ENCODE measurements around the gene KRTAP3-3.

KRTAP3-3 gene

GRCh38 chr17:40958086-40958953 lies 35.6 kb downstream of the KRTAP3-3 start:
- DNase-seq (ENCODE audit: low spot score): no peak

GRCh38 chr17:40956401-40957254 lies 37.3 kb downstream of the KRTAP3-3 start:
- DNase-seq (ENCODE audit: low spot score): no peak

GRCh38 chr17:40953881-40954280 lies 40.1 kb downstream of the KRTAP3-3 start:
- DNase-seq (ENCODE audit: low spot score): no peak

- DNase-seq (ENCODE audit: low spot score): no peak
Observed at GRCh38 chr17:40952661-40953060, 41.3 kb downstream of the KRTAP3-3 start.

GRCh38 chr17:40952154-40952553 lies 41.8 kb downstream of the KRTAP3-3 start:
- DNase-seq (ENCODE audit: low spot score): no peak

GRCh38 chr17:40951011-40951622 lies 42.8 kb downstream of the KRTAP3-3 start:
- no peak for DNase-seq (ENCODE audit: low spot score)

- no peak for DNase-seq (ENCODE audit: low spot score)
Observed at GRCh38 chr17:40950176-40950575, 43.8 kb downstream of the KRTAP3-3 start.

- DNase-seq (ENCODE audit: low spot score): no peak
Observed at GRCh38 chr17:40949418-40949817, 44.5 kb downstream of the KRTAP3-3 start.

- no peak for DNase-seq (ENCODE audit: low spot score)
Observed at GRCh38 chr17:40947929-40948328, 46.0 kb downstream of the KRTAP3-3 start.

- no peak for DNase-seq (ENCODE audit: low spot score)
Observed at GRCh38 chr17:40945414-40945813, 48.5 kb downstream of the KRTAP3-3 start.

GRCh38 chr17:40944531-40944930 lies 49.4 kb downstream of the KRTAP3-3 start:
- no peak for DNase-seq (ENCODE audit: low spot score)

All from D341Med (cell line).